MCF 10A (cell line): ENCODE results near the gene FNDC8. TPM values are rescaled to one million over a fixed set of nuclear protein-coding genes. Genes with fewer than 3 reads are reported as not detected.
"Not testable (repeated sequence)": the region's sequence is repeated elsewhere in the genome, so short reads cannot be mapped to it uniquely, and the experiment has no call there.

Experiments used
- BruUV-seq: library from RNA; stranded (reverse); fragments of 400-500 nt; replicated peaks from 2 replicates; lab custom pipeline; 2021; lab: Mats Ljungman, UMichigan
- CTCF ChIA-PET: fragments of 300-600 bp; sonication (Branson Sonifier 250); formaldehyde crosslinking; extraction: SDS; loops from one replicate; lab custom pipeline; 2021; ENCODE audit warnings: antibody characterized with exemption, inconsistent platforms; lab: Yijun Ruan, JAX
- POLR2A ChIA-PET: fragments of 300-600, 350-650 bp; sonication (Branson Sonifier 250); formaldehyde crosslinking; extraction: SDS; loops from one replicate; lab custom pipeline; 2020; ENCODE audit warnings: antibody characterized with exemption, inconsistent platforms; lab: Yijun Ruan, JAX
- DNase-seq: peaks from one replicate; pipeline ENCODE4 v3.0.0-alpha.2; 2018; ENCODE audit not compliant: unreplicated experiment
- H3K27ac Mint-ChIP-seq: one replicate; pipeline ENCODE4 v1.8.0; 2022; ENCODE audit warnings: mild to moderate bottlenecking, low read depth, mixed read lengths; ENCODE audit not compliant: unreplicated experiment
- H3K27me3 Mint-ChIP-seq: one replicate; pipeline ENCODE4 v1.8.0; 2022; ENCODE audit warnings: mixed read lengths; ENCODE audit not compliant: insufficient read depth, unreplicated experiment
- H3K36me3 Mint-ChIP-seq: one replicate; pipeline ENCODE4 v1.8.0; 2022; ENCODE audit warnings: mild to moderate bottlenecking, moderate library complexity, mixed read lengths; ENCODE audit not compliant: insufficient read depth, unreplicated experiment
- H3K4me1 Mint-ChIP-seq: one replicate; pipeline ENCODE4 v1.8.0; 2022; ENCODE audit warnings: mixed read lengths; ENCODE audit not compliant: insufficient read depth, unreplicated experiment
- H3K4me3 Mint-ChIP-seq: one replicate; pipeline ENCODE4 v1.8.0; 2022; ENCODE audit warnings: mild to moderate bottlenecking, moderate library complexity, mixed read lengths; ENCODE audit not compliant: unreplicated experiment
- H3K9me3 Mint-ChIP-seq: one replicate; pipeline ENCODE4 v1.8.0; 2022; ENCODE audit warnings: mixed read lengths; ENCODE audit not compliant: unreplicated experiment
- CTCF ChIP-seq: fragments of 200-600 bp; IDR thresholded peaks from one replicate; pipeline ENCODE4 v1.8.0; 2022; ENCODE audit warnings: antibody characterized with exemption, mild to moderate bottlenecking; ENCODE audit not compliant: unreplicated experiment
- intact Hi-C: fragments of 100-400 bp; cut with micrococcal nuclease; formaldehyde crosslinking; loops from 2 replicates; pipeline ENCODE4 v1.14.1; 2022
- total RNA-seq: library from RNA; stranded (reverse); gene quantifications from 2 replicates; pipeline ENCODE4 v1.2.3, GENCODE V29; 2022

Gene FNDC8
- total RNA-seq, 1 experiment from 2014 or later, result not detected

- no TSS peak for BruUV-seq
- H3K4me1 Mint-ChIP-seq, result no peaks in the 10 kb centered on the region
- H3K4me3 Mint-ChIP-seq, result no peak overlapping the region
- DNase-seq, result no peak
- H3K36me3 Mint-ChIP-seq, result no peaks in the 10 kb centered on the region
- no peak overlapping the region for H3K27ac Mint-ChIP-seq
- TF ChIP-seq CTCF, result no peak
- peaks cover 15% of the 10 kb centered on the region for H3K27me3 Mint-ChIP-seq
- intact Hi-C loops, result no loop called here
- POLR2A ChIA-PET, result no interaction called here
- no peaks in the 10 kb centered on the region for H3K9me3 Mint-ChIP-seq
- CTCF ChIA-PET, result interaction anchor here (1.3 kb wide), 1 partner anchor 136 kb away, joined by 3 read pairs; no protein-coding TSS in a partner anchor
These were observed 53.5 kb downstream of the FNDC8 start for GRCh38 chr17:35174835-35175334.

- no peak overlapping the region for H3K27ac Mint-ChIP-seq
- DNase-seq, result no peak
- no peaks in the 10 kb centered on the region for H3K4me1 Mint-ChIP-seq
- H3K4me3 Mint-ChIP-seq, result no peak overlapping the region
- peaks cover 15% of the 10 kb centered on the region for H3K27me3 Mint-ChIP-seq
- no peaks in the 10 kb centered on the region for H3K9me3 Mint-ChIP-seq
- no peaks in the 10 kb centered on the region for H3K36me3 Mint-ChIP-seq
- TF ChIP-seq CTCF, result no peak
- ChIA-PET POLR2A (no interaction called here), CTCF (interaction anchor here (0.6 kb wide), 1 partner anchor 17 kb away, joined by 3 read pairs; no protein-coding TSS in a partner anchor)
- BruUV-seq, result no TSS peak
- intact Hi-C loops, result no loop called here
These were observed 54.4 kb downstream of the FNDC8 start for GRCh38 chr17:35175638-35176415.

GRCh38 chr17:35176897-35177296 lies 55.5 kb downstream of the FNDC8 start:
- intact Hi-C loops, result no loop called here
- H3K27ac Mint-ChIP-seq, result no peak overlapping the region
- H3K27me3 Mint-ChIP-seq, result peaks cover 19% of the 10 kb centered on the region
- H3K4me1 Mint-ChIP-seq, result no peaks in the 10 kb centered on the region
- POLR2A ChIA-PET, result no interaction called here
- H3K4me3 Mint-ChIP-seq, result no peak overlapping the region
- TF ChIP-seq CTCF, result no peak
- BruUV-seq, result no TSS peak
- CTCF ChIA-PET, result no interaction called here
- H3K36me3 Mint-ChIP-seq, result no peaks in the 10 kb centered on the region
- no peaks in the 10 kb centered on the region for H3K9me3 Mint-ChIP-seq
- DNase-seq, result no peak

DNA sequence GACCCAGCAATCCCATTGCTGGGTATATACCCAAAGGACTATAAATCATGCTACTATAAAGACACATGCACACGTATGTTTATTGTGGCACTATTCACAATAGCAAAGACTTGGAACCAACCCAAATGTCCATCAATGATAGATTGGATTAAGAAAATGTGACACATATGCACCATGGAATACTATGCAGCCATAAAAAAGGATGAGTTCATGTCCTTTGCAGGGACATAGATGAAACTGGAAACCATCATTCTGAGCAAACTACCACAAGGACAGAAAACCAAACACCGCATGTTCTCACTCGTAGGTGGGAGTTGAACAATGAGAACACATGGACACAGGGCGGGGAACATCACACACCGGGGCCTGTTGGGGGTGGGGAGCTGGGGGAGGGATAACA lies 58.0 kb downstream of the FNDC8 start:
- H3K4me1 Mint-ChIP-seq, H3K36me3 Mint-ChIP-seq, intact Hi-C loops, DNase-seq, BruUV-seq, POLR2A ChIA-PET, H3K4me3 Mint-ChIP-seq, H3K27ac Mint-ChIP-seq, H3K9me3 Mint-ChIP-seq, CTCF ChIA-PET: not testable (repeated sequence)
- peaks cover 33% of the 10 kb centered on the region for H3K27me3 Mint-ChIP-seq

Other genes with a start within 250 kb of the FNDC8 start
- gene CCT6B, start 160.2 kb upstream of the FNDC8 start, total RNA-seq, result 4.6 and 5.7 TPM in 2 replicates
- gene ZNF830, start 160.1 kb upstream of the FNDC8 start, total RNA-seq, result 21.6 and 26.3 TPM in 2 replicates
- 31.1 and 39.7 TPM in 2 replicates for gene LIG3, start 141.1 kb upstream of the FNDC8 start, total RNA-seq
- 22.0 and 22.6 TPM in 2 replicates for gene RFFL, start 57.9 kb upstream of the FNDC8 start, total RNA-seq
- gene RAD51D, start 1.8 kb upstream of the FNDC8 start, total RNA-seq, result 9.6 and 13.0 TPM in 2 replicates
- gene NLE1, start 20.7 kb downstream of the FNDC8 start, total RNA-seq, result 24.3 and 36.2 TPM in 2 replicates
- not detected in 2 replicates for gene UNC45B, start 26.2 kb downstream of the FNDC8 start, total RNA-seq
- not detected in 2 replicates for gene SLC35G3, start 72.8 kb downstream of the FNDC8 start, total RNA-seq
- gene SLFN5, start 121.5 kb downstream of the FNDC8 start, total RNA-seq, result 133 and 205 TPM in 2 replicates